Measurements from ENCODE around the gene PIP5KL1. TPM values are rescaled to one million over a fixed set of nuclear protein-coding genes. Genes with fewer than 3 reads are reported as not detected.

PIP5KL1 gene
- total and polyA plus RNA-seq, 2 of the 4 experiments (the other 2 are of a cell fraction): 0.36 to 3.6 TPM

DNA sequence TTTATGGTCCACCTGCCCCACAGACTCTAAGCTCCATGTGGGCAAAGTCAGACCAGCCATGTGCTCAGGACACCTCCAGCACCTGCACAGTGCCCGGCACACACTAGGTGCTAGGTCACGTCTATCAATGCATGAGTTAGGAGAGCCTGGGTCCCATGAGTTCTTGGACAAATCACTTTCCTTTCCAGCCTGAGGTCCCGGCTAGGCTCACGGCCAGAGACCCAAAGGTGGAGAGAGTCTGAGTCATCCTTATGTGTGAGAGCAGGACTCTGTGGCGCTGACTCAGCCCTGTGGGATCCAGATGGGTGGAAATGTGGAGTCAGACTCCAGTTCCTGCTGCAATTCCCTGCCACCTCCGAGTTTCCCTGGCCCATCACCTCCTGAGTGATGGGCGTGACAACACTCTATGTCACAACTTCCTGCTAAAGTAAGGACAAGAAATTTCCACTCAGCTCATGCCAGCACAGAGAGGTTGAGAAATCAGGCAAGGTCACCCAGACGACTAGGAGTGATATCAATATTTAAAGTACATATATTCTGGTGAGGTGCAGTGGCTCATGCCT is 11.2 kb downstream of the PIP5KL1 start (continued):
- peak; percentile 55; the same call in 1 of the 2 replicates for TF ChIP-seq MXI1 (IDR thresholded peaks at IDR 0.05; ENCODE audit: borderline replicate concordance, low read depth, low read length)

DNA sequence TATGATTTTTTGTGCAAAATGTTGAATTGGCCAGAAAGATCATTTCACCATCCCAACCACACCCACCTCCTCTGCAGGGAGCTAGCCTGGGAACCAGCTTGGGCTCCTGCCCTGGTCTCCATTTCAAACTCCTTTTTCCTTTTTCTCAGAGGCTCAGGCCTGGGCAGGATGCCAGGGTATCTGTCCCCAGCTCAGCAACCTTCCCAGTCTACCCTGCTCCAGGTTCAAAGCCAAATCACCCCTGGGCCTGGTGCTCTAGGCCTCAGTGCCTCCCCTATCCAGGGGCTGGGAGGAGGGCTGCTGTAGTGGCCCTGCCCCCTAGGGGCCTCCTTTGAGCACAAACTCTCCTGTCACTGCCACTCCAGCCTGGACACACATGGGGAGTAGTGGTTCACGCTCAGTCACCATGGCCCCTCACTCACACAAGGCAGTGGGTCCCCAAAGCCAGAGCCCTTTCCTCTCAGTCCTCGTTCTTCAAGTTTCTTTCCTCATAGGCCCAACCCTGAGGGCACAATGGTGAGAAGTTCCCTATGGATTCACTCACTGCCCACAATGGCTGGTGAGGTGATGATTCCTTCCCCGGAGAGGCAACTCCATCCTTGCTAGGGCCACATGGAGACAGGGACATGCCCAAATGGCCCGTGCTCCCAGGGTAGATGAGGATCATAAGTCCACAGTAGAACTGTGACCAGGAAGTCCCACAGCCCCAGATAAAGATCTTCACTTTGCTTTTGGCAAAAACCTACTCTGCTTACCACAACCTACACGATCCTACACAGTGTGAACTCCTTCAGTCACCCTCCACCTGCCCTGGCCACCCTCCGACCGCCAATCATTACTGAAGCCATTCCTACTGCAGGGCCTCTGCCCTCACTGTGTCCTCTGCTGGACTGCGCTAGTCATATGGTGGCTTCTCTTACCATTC is 12.1 kb downstream of the PIP5KL1 start:
- Histone ChIP-seq H3K56ac (ENCODE audit: extremely low read depth, insufficient read depth, low read length) (no peak overlapping the region; the same call in 1 of the 2 replicates), H3K4me3 (ENCODE audit: insufficient read depth, low read depth, low read length) (no peak overlapping the region), H3K4me2 (ENCODE audit: low read depth, low read length) (no peak overlapping the region), H2AK9ac (replicated peaks; ENCODE audit: low read depth, low read length, poor library complexity) (peak overlapping the region; percentile 96), H3K4me1 (ENCODE audit: control insufficient read depth, insufficient read depth, low read length) (peaks cover 30% of the 10 kb centered on the region), H3K14ac (replicated peaks; ENCODE audit: low read depth, low read length) (peak overlapping the region; percentile 62), H2AK5ac (ENCODE audit: low read depth, low read length) (peak overlapping the region; percentile 87), H3K79me1 (ENCODE audit: low read depth in 1 of 2, low read length in 2 of 2) (peaks cover 4 to 34% of the 10 kb centered on the region in 2 experiments), H3K27me3 (ENCODE audit: control insufficient read depth, insufficient read depth, low read length) (no peaks in the 10 kb centered on the region), H2BK15ac (ENCODE audit: low read depth, low read length) (peak overlapping the region; percentile 78), H3K36me3 (ENCODE audit: control insufficient read depth, insufficient read depth, low read length) (peaks cover 5% of the 10 kb centered on the region; the same call in 1 of the 2 replicates), H3K4ac (ENCODE audit: low read depth, low read length) (peak overlapping the region; percentile 71), H2BK5ac (ENCODE audit: low read depth, low read length, poor library complexity, severe bottlenecking) (peak overlapping the region; percentile 58), H4K20me1 (ENCODE audit: insufficient read depth, low read length) (peaks cover 8% of the 10 kb centered on the region), H3K9ac (ENCODE audit: low read depth, low read length) (no peak overlapping the region), H2AFZ (replicated peaks; ENCODE audit: low read length, poor library complexity) (peak overlapping the region; percentile 82), H4K5ac (ENCODE audit: low read depth, low read length) (peak overlapping the region; percentile 36; the same call in 1 of the 2 replicates), H3K9me1 (ENCODE audit: insufficient read depth, low read length) (peaks cover 17% of the 10 kb centered on the region), H4K8ac (ENCODE audit: low read depth in 2 of 2, low read length in 2 of 2) (peak overlapping the region; percentile 52 to 72), H3K23ac (ENCODE audit: low read depth, low read length) (peak overlapping the region; percentile 56), H4K91ac (ENCODE audit: insufficient read depth, low read depth, low read length) (peak overlapping the region; percentile 83), H3K18ac (ENCODE audit: low read depth, low read length) (0 out of 2 replicates have a peak overlapping the region, but pooled peaks have one; percentile 7), H2BK20ac (ENCODE audit: low read depth, low read length) (peak overlapping the region; percentile 98), H2BK120ac (ENCODE audit: low read depth, low read length) (peak overlapping the region; percentile 52), H3K9me3 (ENCODE audit: control insufficient read depth, insufficient read depth, low read length) (no peaks in the 10 kb centered on the region), H3K27ac (ENCODE audit: insufficient read depth, low read length) (peak overlapping the region; percentile 49)
- TF ChIP-seq RCOR1 (IDR thresholded peaks at IDR 0.05; ENCODE audit: insufficient replicate concordance, low read length): no peak
- TF ChIP-seq, protein P1, sequence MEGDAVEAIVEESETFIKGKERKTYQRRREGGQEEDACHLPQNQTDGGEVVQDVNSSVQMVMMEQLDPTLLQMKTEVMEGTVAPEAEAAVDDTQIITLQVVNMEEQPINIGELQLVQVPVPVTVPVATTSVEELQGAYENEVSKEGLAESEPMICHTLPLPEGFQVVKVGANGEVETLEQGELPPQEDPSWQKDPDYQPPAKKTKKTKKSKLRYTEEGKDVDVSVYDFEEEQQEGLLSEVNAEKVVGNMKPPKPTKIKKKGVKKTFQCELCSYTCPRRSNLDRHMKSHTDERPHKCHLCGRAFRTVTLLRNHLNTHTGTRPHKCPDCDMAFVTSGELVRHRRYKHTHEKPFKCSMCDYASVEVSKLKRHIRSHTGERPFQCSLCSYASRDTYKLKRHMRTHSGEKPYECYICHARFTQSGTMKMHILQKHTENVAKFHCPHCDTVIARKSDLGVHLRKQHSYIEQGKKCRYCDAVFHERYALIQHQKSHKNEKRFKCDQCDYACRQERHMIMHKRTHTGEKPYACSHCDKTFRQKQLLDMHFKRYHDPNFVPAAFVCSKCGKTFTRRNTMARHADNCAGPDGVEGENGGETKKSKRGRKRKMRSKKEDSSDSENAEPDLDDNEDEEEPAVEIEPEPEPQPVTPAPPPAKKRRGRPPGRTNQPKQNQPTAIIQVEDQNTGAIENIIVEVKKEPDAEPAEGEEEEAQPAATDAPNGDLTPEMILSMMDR (conservative IDR thresholded peaks at IDR 0.05; ENCODE audit: low read depth, low read length): peak; percentile 8; the same call in 1 of the 2 replicates
- POLR2A ChIA-PET (ENCODE audit: unreplicated experiment): no interaction called here
- intact Hi-C loops (cut with micrococcal nuclease): loop anchor here (5.0 to 10.0 kb wide), 3 partner anchors 81 to 304 kb away; partner anchors contain the start of genes FPGS and STXBP1
- ATAC-seq (ENCODE audit: low read depth): no peak
- 100% methylated on average over 3 of the region's 8 CpGs; no CpG with 5 or more reads in 1 of the 2 experiments for WGBS, 2 experiments (ENCODE audit: extremely low coverage in 2 of 2, insufficient read length in 1 of 2)
- no peak for DNase-seq
- in situ Hi-C loops (cut with MboI; ENCODE audit: low sequenced_read_pairs): no loop called here
- dilution Hi-C loops (cut with HindIII; ENCODE audit: low sequenced_read_pairs, unreplicated experiment): no loop called here
- BruUV-seq (replicated peaks): no TSS peak
- CTCF ChIA-PET: interaction anchor here (1.4 kb wide), 1 partner anchor 184 kb away, joined by 6 read pairs; the partner anchor contains the start of gene TOR2A

All from IMR-90 (cell line).